Placental epithelial cell (primary cell): ENCODE data around the gene DESI2. TPM values are rescaled to one million over a fixed set of nuclear protein-coding genes. Genes with fewer than 3 reads are reported as not detected.

Experiments
- small RNA-seq: library from RNA; depleted of rRNA; stranded (forward); fragments of <200 nt; gene quantifications from one replicate; pipeline ENCODE3, GENCODE V24; 2012
- total RNA-seq: library from RNA; depleted of rRNA; stranded (reverse); fragments of >200 nt; gene quantifications from 2 replicates; pipeline ENCODE4 v1.2.3, GENCODE V29; 2012

The DESI2 gene
- 67.9 and 154 TPM in 2 replicates for total RNA-seq

GRCh38 chr1:244652623-244653438, at the start of gene DESI2:
Gene DESI2 (plus strand): TSS chr1:244653126. CDS start chr1:244653314, 188 bp downstream.

Small RNA genes lying within 50 kb of the gene (small RNA-seq; reads per million reads assigned to genes)
- not detected for gene AL451007.1

Other genes starting within 250 kb of the DESI2 start
- gene ADSS2, start 201.2 kb upstream of the DESI2 start, total RNA-seq, result 38.5 and 43.3 TPM in 2 replicates
- gene CATSPERE, start 191.9 kb upstream of the DESI2 start, total RNA-seq, result 1.8 and 2.4 TPM in 2 replicates
- gene COX20, start 182.5 kb downstream of the DESI2 start, total RNA-seq, result 16.5 and 22.6 TPM in 2 replicates
- gene HNRNPU, start 211.4 kb downstream of the DESI2 start, total RNA-seq, result 211 and 222 TPM in 2 replicates